ENCODE measurements around the gene MAGI3. TPM values are rescaled to one million over a fixed set of nuclear protein-coding genes. Genes with fewer than 3 reads are reported as not detected.
"Not testable (repeated sequence)": the region's sequence is repeated elsewhere in the genome, so short reads cannot be mapped to it uniquely, and the experiment has no call there.

Gene MAGI3
- polyA plus RNA-seq, 2 of the 4 experiments (the other 2 are of a cell fraction) = 3.8 to 7.9 TPM

DNA sequence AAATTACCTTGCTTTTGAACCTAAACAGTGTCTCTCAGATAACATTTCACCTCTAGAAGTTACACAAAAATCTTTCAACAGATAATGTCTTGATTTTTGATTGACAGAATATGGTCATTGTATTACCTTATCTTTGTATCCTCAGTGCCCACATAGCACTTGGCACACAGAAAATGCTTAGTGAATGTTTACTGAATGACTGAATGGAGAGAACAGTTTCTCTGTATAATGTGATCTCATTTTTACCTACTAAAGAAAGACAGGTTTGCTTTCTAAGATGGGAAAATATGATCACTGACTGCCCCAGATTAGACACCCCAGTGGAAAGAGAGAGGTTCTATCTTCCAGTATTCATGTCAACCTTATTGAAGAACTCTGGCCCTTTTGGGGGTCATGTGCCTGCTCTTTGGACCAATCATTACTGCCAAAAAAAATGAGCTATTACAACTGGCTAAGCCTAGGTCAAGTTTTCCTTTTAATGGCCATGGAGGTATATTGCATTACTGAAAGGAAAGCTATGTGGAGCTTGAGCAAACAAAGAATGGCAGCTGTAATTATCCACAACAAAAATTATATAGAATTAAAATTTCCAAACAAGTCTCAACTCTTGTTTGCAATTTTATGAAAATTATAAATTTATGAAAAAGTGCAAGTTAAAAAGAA is 117.4 kb downstream of the MAGI3 start (continued):
- TF ChIP-seq, protein P1, sequence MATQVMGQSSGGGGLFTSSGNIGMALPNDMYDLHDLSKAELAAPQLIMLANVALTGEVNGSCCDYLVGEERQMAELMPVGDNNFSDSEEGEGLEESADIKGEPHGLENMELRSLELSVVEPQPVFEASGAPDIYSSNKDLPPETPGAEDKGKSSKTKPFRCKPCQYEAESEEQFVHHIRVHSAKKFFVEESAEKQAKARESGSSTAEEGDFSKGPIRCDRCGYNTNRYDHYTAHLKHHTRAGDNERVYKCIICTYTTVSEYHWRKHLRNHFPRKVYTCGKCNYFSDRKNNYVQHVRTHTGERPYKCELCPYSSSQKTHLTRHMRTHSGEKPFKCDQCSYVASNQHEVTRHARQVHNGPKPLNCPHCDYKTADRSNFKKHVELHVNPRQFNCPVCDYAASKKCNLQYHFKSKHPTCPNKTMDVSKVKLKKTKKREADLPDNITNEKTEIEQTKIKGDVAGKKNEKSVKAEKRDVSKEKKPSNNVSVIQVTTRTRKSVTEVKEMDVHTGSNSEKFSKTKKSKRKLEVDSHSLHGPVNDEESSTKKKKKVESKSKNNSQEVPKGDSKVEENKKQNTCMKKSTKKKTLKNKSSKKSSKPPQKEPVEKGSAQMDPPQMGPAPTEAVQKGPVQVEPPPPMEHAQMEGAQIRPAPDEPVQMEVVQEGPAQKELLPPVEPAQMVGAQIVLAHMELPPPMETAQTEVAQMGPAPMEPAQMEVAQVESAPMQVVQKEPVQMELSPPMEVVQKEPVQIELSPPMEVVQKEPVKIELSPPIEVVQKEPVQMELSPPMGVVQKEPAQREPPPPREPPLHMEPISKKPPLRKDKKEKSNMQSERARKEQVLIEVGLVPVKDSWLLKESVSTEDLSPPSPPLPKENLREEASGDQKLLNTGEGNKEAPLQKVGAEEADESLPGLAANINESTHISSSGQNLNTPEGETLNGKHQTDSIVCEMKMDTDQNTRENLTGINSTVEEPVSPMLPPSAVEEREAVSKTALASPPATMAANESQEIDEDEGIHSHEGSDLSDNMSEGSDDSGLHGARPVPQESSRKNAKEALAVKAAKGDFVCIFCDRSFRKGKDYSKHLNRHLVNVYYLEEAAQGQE (IDR thresholded peaks at IDR 0.05) = no peak
- no peak for TF ChIP-seq HOXB5 (CRISPR knock-in tag; IDR thresholded peaks at IDR 0.05)
- TF ChIP-seq RAD21 (conservative IDR thresholded peaks at IDR 0.05 in 1 of 2, IDR thresholded peaks at IDR 0.05 in 1 of 2) = no peak

DNA sequence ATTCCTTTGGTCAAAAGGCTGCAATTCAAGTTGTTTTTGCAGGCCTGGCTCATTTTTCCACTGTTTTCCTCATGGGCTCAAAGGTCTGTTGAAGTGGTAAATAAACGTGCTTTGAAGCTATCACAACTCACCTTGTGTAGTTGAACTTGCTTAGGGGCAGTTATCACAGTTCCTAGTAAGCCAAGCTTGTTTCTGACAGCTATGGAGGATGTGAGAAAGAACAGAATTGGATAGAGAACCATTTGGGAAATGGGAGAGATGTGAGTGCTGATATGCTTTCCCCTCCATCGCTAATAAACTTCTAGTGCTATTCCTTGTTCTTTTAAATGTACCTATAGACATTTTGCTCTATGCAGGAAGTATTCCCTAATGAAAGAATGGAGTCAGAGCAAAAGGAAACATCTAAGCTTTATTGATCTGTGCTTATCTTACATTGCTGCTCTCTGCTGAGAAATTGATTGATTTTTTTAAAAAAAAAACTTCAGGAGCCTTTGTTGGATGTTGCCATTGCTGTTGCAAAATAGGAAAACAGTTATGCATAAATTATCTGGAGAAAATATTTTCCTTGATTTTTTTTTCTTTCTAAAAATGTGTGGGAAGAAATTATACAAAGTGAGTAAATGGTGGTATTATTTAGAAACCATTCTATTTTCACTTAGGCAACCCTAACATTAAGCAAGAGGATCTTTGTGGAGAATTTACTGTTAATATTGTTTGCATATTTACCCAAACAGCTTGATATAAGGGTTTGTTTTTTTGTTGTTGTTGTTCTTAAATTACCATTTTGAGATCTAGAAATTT is 118.2 kb downstream of the MAGI3 start:
- Histone ChIP-seq H3K27ac (no peak overlapping the region), H3K4me3 (no peak overlapping the region), H3K4me1 (no peaks in the 10 kb centered on the region), H3K9me3 (peaks cover 4% of the 10 kb centered on the region; the same call in 1 of the 3 replicates), H3K4me2 (no peak overlapping the region)
- ChIA-PET CTCF (no interaction called here), POLR2A (no interaction called here)
- FAIRE-seq (no peak), ATAC-seq (no peak), DNase-seq (ENCODE audit: low read depth in 1 of 2, low spot score in 1 of 2) (no peak)
- TF ChIP-seq, protein P2, sequence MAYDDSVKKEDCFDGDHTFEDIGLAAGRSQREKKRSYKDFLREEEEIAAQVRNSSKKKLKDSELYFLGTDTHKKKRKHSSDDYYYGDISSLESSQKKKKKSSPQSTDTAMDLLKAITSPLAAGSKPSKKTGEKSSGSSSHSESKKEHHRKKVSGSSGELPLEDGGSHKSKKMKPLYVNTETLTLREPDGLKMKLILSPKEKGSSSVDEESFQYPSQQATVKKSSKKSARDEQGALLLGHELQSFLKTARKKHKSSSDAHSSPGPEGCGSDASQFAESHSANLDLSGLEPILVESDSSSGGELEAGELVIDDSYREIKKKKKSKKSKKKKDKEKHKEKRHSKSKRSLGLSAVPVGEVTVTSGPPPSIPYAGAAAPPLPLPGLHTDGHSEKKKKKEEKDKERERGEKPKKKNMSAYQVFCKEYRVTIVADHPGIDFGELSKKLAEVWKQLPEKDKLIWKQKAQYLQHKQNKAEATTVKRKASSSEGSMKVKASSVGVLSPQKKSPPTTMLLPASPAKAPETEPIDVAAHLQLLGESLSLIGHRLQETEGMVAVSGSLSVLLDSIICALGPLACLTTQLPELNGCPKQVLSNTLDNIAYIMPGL (CRISPR knock-in tag; IDR thresholded peaks at IDR 0.05; ENCODE audit: borderline replicate concordance) = no peak
- TF ChIP-seq, protein P3, sequence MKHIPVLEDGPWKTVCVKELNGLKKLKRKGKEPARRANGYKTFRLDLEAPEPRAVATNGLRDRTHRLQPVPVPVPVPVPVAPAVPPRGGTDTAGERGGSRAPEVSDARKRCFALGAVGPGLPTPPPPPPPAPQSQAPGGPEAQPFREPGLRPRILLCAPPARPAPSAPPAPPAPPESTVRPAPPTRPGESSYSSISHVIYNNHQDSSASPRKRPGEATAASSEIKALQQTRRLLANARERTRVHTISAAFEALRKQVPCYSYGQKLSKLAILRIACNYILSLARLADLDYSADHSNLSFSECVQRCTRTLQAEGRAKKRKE (CRISPR knock-in tag; IDR thresholded peaks at IDR 0.05; ENCODE audit: low read depth) = no peak
- TF ChIP-seq NFE2L2 (conservative IDR thresholded peaks at IDR 0.05; ENCODE audit: low read length) (no peak), RARB (CRISPR knock-in tag; IDR thresholded peaks at IDR 0.05) (no peak), HDAC2 (IDR thresholded peaks at IDR 0.05) (no peak), KDM5A (IDR thresholded peaks at IDR 0.05) (no peak), HOXB5 (CRISPR knock-in tag; IDR thresholded peaks at IDR 0.05) (no peak), FOSL2 (IDR thresholded peaks at IDR 0.05) (no peak), FOSL2 (CRISPR knock-in tag; IDR thresholded peaks at IDR 0.05) (no peak), CBX8 (IDR thresholded peaks at IDR 0.05) (no peak), RFX5 (IDR thresholded peaks at IDR 0.05) (no peak), SMC3 (IDR thresholded peaks at IDR 0.05) (no peak), GATA3 (IDR thresholded peaks at IDR 0.05; ENCODE audit: borderline replicate concordance) (no peak), KDM1A (IDR thresholded peaks at IDR 0.05; ENCODE audit: low read depth) (no peak), EHF (CRISPR knock-in tag; IDR thresholded peaks at IDR 0.05) (no peak), ZSCAN20 (CRISPR knock-in tag; IDR thresholded peaks at IDR 0.05) (no peak)
- TF ChIP-seq, protein P4, sequence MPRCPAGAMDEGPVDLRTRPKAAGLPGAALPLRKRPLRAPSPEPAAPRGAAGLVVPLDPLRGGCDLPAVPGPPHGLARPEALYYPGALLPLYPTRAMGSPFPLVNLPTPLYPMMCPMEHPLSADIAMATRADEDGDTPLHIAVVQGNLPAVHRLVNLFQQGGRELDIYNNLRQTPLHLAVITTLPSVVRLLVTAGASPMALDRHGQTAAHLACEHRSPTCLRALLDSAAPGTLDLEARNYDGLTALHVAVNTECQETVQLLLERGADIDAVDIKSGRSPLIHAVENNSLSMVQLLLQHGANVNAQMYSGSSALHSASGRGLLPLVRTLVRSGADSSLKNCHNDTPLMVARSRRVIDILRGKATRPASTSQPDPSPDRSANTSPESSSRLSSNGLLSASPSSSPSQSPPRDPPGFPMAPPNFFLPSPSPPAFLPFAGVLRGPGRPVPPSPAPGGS (IDR thresholded peaks at IDR 0.05) = no peak
- TF ChIP-seq, protein P5, sequence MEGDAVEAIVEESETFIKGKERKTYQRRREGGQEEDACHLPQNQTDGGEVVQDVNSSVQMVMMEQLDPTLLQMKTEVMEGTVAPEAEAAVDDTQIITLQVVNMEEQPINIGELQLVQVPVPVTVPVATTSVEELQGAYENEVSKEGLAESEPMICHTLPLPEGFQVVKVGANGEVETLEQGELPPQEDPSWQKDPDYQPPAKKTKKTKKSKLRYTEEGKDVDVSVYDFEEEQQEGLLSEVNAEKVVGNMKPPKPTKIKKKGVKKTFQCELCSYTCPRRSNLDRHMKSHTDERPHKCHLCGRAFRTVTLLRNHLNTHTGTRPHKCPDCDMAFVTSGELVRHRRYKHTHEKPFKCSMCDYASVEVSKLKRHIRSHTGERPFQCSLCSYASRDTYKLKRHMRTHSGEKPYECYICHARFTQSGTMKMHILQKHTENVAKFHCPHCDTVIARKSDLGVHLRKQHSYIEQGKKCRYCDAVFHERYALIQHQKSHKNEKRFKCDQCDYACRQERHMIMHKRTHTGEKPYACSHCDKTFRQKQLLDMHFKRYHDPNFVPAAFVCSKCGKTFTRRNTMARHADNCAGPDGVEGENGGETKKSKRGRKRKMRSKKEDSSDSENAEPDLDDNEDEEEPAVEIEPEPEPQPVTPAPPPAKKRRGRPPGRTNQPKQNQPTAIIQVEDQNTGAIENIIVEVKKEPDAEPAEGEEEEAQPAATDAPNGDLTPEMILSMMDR (IDR thresholded peaks at IDR 0.05) = no peak
- WGBS (ENCODE audit: missing lambda C conversion rate) = 59% methylated on average over 2 of the region's 2 CpGs

DNA sequence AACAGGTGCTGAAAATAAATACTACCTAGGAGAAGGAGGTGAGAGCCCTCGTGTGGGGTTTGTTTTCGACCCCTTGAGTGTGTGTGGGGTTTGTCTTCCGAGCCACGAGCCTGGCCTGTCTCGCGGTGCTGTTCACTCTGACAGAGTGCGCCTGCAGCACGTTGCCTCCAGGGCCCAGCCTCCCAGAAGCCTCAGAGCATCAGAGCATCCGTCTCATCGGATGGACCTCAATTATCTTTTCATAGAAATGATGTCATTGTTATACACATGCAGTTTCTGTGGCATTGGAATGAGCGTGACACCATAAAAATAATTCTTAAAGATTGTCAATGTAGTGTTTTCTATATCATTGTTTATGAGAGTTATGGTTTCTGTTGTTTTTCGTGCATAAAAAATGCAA is 119.5 kb downstream of the MAGI3 start:
- POLR2A ChIA-PET; H3K4me3 ChIP-seq; ATAC-seq; DNase-seq (ENCODE audit: low read depth in 1 of 2, low spot score in 1 of 2); H3K27ac ChIP-seq; FAIRE-seq; H3K4me2 ChIP-seq; H3K9me3 ChIP-seq; H3K4me1 ChIP-seq; CTCF ChIA-PET: not testable (repeated sequence)
- 94% methylated on average over 6 of the region's 12 CpGs for WGBS (ENCODE audit: missing lambda C conversion rate)

Data from A549 (cell line).